A549 (cell line): ENCODE data around the gene GPR21. TPM values are rescaled to one million over a fixed set of nuclear protein-coding genes. Genes with fewer than 3 reads are reported as not detected.

Experiments
- ATAC-seq, 2 experiments: fragments of 200-7000 bp in 1 of 2; fragments of >200 bp in 1 of 2; cut with Nextera tagmentation in 1 of 2; cut with Tn5 transposase in 1 of 2; 3 replicates each; pipeline versions ENCODE4 v1.8.0 to v1.9.1; 2018 to 2020; ENCODE audit warnings: mild to moderate bottlenecking in 1 of 2, moderate library complexity in 1 of 2
- CTCF ChIA-PET: fragments of 300-600 bp; sonication (Branson Sonifier 250); formaldehyde crosslinking; extraction: SDS; loops from one replicate; lab custom pipeline; 2021; ENCODE audit warnings: antibody characterized with exemption, inconsistent platforms; lab: Yijun Ruan, JAX
- POLR2A ChIA-PET: fragments of 350-600 bp; formaldehyde crosslinking; extraction: SDS; loops from one replicate; lab custom pipeline; 2021; ENCODE audit warnings: antibody characterized with exemption, inconsistent platforms; lab: Yijun Ruan, JAX
- DNase-seq, 2 experiments: peaks; one replicate each; pipeline versions ENCODE4 v3.0.0 to v3.0.0-alpha.2; 2011 to 2016; ENCODE audit warnings: low read depth in 1 of 2, low spot score in 1 of 2
- FAIRE-seq: peaks from 2 replicates; lab custom pipeline; 2011; peaks lifted over from hg19 to GRCh38; lab: Jason Lieb, UNC
- H3K27ac ChIP-seq, 2 experiments: fragments of >200 bp; sonication (Bioruptor Twin); formaldehyde crosslinking; 3 replicates each; pipeline ENCODE4 v1.5.1; 2016 to 2017
- H3K4me1 ChIP-seq: fragments of >200 bp; sonication (Bioruptor Twin); formaldehyde crosslinking; 3 replicates; pipeline ENCODE4 v1.6.1; 2016
- H3K4me2 ChIP-seq: fragments of >200 bp; sonication (Bioruptor Twin); formaldehyde crosslinking; 3 replicates; pipeline ENCODE4 v1.6.1; 2016
- H3K4me3 ChIP-seq: fragments of >200 bp; sonication (Bioruptor Twin); formaldehyde crosslinking; 3 replicates; pipeline ENCODE4 v1.5.1; 2016
- H3K9me3 ChIP-seq: fragments of >200 bp; sonication (Bioruptor Twin); formaldehyde crosslinking; 3 replicates; pipeline ENCODE4 v1.6.1; 2016
- BCL3 ChIP-seq: fragments of >200 bp; sonication (Bioruptor Twin); formaldehyde crosslinking; IDR thresholded peaks from 3 replicates; pipeline ENCODE4 v1.6.1; 2016
- CBX2 ChIP-seq: fragments of 200-600 bp; sonication (generic); IDR thresholded peaks from 2 replicates; pipeline ENCODE4 v1.6.1; 2016; ENCODE audit warnings: low read depth, mild to moderate bottlenecking, borderline replicate concordance
- CHD2 ChIP-seq: fragments of 150-350 bp; IDR thresholded peaks from 2 replicates; pipeline ENCODE4 v1.6.1; 2014; ENCODE audit warnings: low read length; ENCODE audit not compliant: partially characterized antibody
- EHMT2 ChIP-seq: fragments of 200-600 bp; sonication (generic); IDR thresholded peaks from 2 replicates; pipeline ENCODE4 v1.6.1; 2016; ENCODE audit warnings: antibody characterized with exemption, low read depth, mild to moderate bottlenecking, moderate library complexity
- ELK1 ChIP-seq: fragments of 150-350 bp; IDR thresholded peaks from 2 replicates; pipeline ENCODE4 v1.6.1; 2014; ENCODE audit warnings: low read depth, mild to moderate bottlenecking, low read length
- EP300 ChIP-seq, 2 experiments: fragments of >200 bp; sonication (Bioruptor Twin); formaldehyde crosslinking; IDR thresholded peaks; 2 replicates in 1 of 2; 3 replicates in 1 of 2; pipeline ENCODE4 v1.6.1; 2016 to 2017
- FOSL2 ChIP-seq, 2 experiments: fragments of 450-650 bp in 1 of 2; fragments of >200 bp in 1 of 2; sonication (Bioruptor Twin) in 1 of 2; formaldehyde crosslinking; IDR thresholded peaks; 2 replicates each; pipeline versions ENCODE4 v1.5.0 to v1.6.1; 2016 to 2020; ENCODE audit warnings: mild to moderate bottlenecking in 1 of 2, moderate library complexity in 1 of 2
- FOXS1 ChIP-seq: fragments of 250-450 bp; sonication (Bioruptor Pico); IDR thresholded peaks from 2 replicates; pipeline ENCODE4 v1.5.0; 2020; ENCODE audit warnings: mild to moderate bottlenecking, moderate library complexity
- GATA3 ChIP-seq: IDR thresholded peaks from 2 replicates; pipeline ENCODE4 v1.6.1; 2012; ENCODE audit warnings: borderline replicate concordance
- HDAC2 ChIP-seq: fragments of 200-600 bp; sonication (generic); IDR thresholded peaks from 2 replicates; pipeline ENCODE4 v1.6.1; 2016
- HES2 ChIP-seq: fragments of >200 bp; sonication (Bioruptor Twin); formaldehyde crosslinking; IDR thresholded peaks from 2 replicates; pipeline ENCODE4 v1.6.1; 2016
- HEYL ChIP-seq: fragments of 250-450 bp; sonication (Bioruptor Pico); IDR thresholded peaks from 2 replicates; pipeline ENCODE4 v1.8.0; 2021; ENCODE audit warnings: mild to moderate bottlenecking, moderate library complexity
- HOXA7 ChIP-seq: fragments of 250-450 bp; sonication (Bioruptor Pico); IDR thresholded peaks from 2 replicates; pipeline ENCODE4 v1.5.0; 2020; ENCODE audit warnings: mild to moderate bottlenecking, moderate library complexity
- HOXB13 ChIP-seq: fragments of 250-450 bp; sonication (Bioruptor Pico); IDR thresholded peaks from 2 replicates; pipeline ENCODE4 v1.5.0; 2020; ENCODE audit warnings: low read depth, mild to moderate bottlenecking, moderate library complexity
- JUN ChIP-seq, 2 experiments: fragments of >200 bp; sonication (Bioruptor Twin); formaldehyde crosslinking; IDR thresholded peaks; 2 replicates in 1 of 2; 3 replicates in 1 of 2; pipeline ENCODE4 v1.6.1; 2016 to 2017
- JUNB ChIP-seq: fragments of >200 bp; sonication (Bioruptor Twin); formaldehyde crosslinking; IDR thresholded peaks from 2 replicates; pipeline ENCODE4 v1.6.1; 2016
- KDM1A ChIP-seq: fragments of 200-600 bp; sonication (generic); IDR thresholded peaks from 2 replicates; pipeline ENCODE4 v1.6.1; 2016; ENCODE audit warnings: low read depth, mild to moderate bottlenecking
- MAFK ChIP-seq: fragments of 450-650 bp; IDR thresholded peaks from 2 replicates; pipeline ENCODE4 v1.6.1; 2014; ENCODE audit not compliant: partially characterized antibody
- MAX ChIP-seq: IDR thresholded peaks from 2 replicates; pipeline ENCODE4 v1.6.1; 2012
- MAZ ChIP-seq: fragments of 150-350 bp; IDR thresholded peaks from 2 replicates; pipeline ENCODE4 v1.6.1; 2014; ENCODE audit warnings: antibody characterized with exemption, low read depth, low read length, borderline replicate concordance
- NFE2L2 ChIP-seq: fragments of 150-350 bp; conservative IDR thresholded peaks from 2 replicates; pipeline ENCODE4 v1.6.1; 2014; ENCODE audit warnings: low read length
- POLR2AphosphoS2 ChIP-seq: conservative IDR thresholded peaks from 2 replicates; pipeline ENCODE4 v1.6.1; 2012; ENCODE audit warnings: low read length, improper control_type of control experiment, inconsistent platforms
- RAD21 ChIP-seq, 2 experiments: fragments of >200 bp in 1 of 2; sonication (Bioruptor Twin) in 1 of 2; formaldehyde crosslinking in 1 of 2; IDR thresholded peaks in 1 of 2; conservative IDR thresholded peaks in 1 of 2; 2 replicates in 1 of 2; 3 replicates in 1 of 2; pipeline ENCODE4 v1.6.1; 2012 to 2018; ENCODE audit warnings: inconsistent platforms in 1 of 2
- RARB ChIP-seq: fragments of 250-450 bp; sonication (Bioruptor Pico); IDR thresholded peaks from 2 replicates; pipeline ENCODE4 v1.8.0; 2021; ENCODE audit warnings: mild to moderate bottlenecking, moderate library complexity
- RCOR1 ChIP-seq: fragments of 150-350 bp; IDR thresholded peaks from 2 replicates; pipeline ENCODE4 v1.6.1; 2014; ENCODE audit warnings: antibody characterized with exemption, low read length, low read depth
- RNF2 ChIP-seq: fragments of 200-600 bp; sonication (generic); IDR thresholded peaks from 2 replicates; pipeline ENCODE4 v1.6.1; 2016; ENCODE audit warnings: low read depth, mild to moderate bottlenecking, antibody characterized with exemption, moderate library complexity, borderline replicate concordance
- SREBF2 ChIP-seq: fragments of 450-650 bp; IDR thresholded peaks from 2 replicates; pipeline ENCODE4 v1.6.1; 2014; ENCODE audit warnings: mild to moderate bottlenecking, moderate library complexity
- ZFP36 ChIP-seq: fragments of 450-650 bp; IDR thresholded peaks from 2 replicates; pipeline ENCODE4 v1.6.1; 2014; ENCODE audit warnings: borderline replicate concordance; ENCODE audit not compliant: partially characterized antibody
- ZNF302 ChIP-seq: fragments of 250-450 bp; sonication (Bioruptor Pico); IDR thresholded peaks from 2 replicates; pipeline ENCODE4 v1.9.0; 2021; ENCODE audit warnings: inconsistent platforms, mild to moderate bottlenecking, moderate library complexity
- ZSCAN20 ChIP-seq: fragments of 250-450 bp; sonication (Bioruptor Pico); IDR thresholded peaks from 2 replicates; pipeline ENCODE4 v1.8.0; 2022; ENCODE audit warnings: mild to moderate bottlenecking, moderate library complexity
- whole genome bisulfite sequencing: methylation state at CpG from one replicate; pipeline ENCODE4 v1.1.6; 2017; ENCODE audit errors: missing lambda C conversion rate; 5-methylcytosine and 5-hydroxymethylcytosine counted together
- polyA plus RNA-seq, 4 experiments: library from polyadenylated mRNA; depleted of rRNA in 3 of 4; stranded (reverse); fragments of >200 nt; fragmentation: RNase III in 1 of 4; extraction: RNeasy Plus Mini Kit Qiagen cat#74134 plus additional on column Dnase treatment in 1 of 4; gene quantifications; 2 replicates in 3 of 4; 3 replicates in 1 of 4; pipeline ENCODE4 v1.2.3, GENCODE V29; 2011 to 2017

The GPR21 gene
- polyA plus RNA-seq, 2 of the 4 experiments (the other 2 are of a cell fraction), result 0.13 TPM; not detected in 1

GRCh38 chr9:123061216-123061615, 27.7 kb downstream of the GPR21 start:
- CTCF ChIA-PET, result interaction anchor here (1.2 kb wide), 1 partner anchor 9 kb away, joined by 3 read pairs; no protein-coding TSS in a partner anchor
- peaks cover 10% of the 10 kb centered on the region; the same call in 1 of the 3 replicates for H3K4me1 ChIP-seq
- ATAC-seq (no peak), DNase-seq (no peak), FAIRE-seq (no peak)
- H3K4me2 ChIP-seq, result no peak overlapping the region
- 96% methylated on average over 7 of the region's 7 CpGs for WGBS
- H3K9me3 ChIP-seq, result no peaks in the 10 kb centered on the region
- no peak overlapping the region for H3K4me3 ChIP-seq
- H3K27ac ChIP-seq, result no peak overlapping the region
- TF ChIP-seq FOXS1 (CRISPR knock-in tag) (no peak), ZSCAN20 (CRISPR knock-in tag) (no peak), HES2 (no peak), MAX (no peak), POLR2AphosphoS2 (no peak), CHD2 (no peak), MAFK (no peak), ZFP36 (no peak), NFE2L2 (no peak), MAZ (no peak), SREBF2 (no peak), ELK1 (no peak), HEYL (CRISPR knock-in tag) (no peak), GATA3 (no peak), HDAC2 (no peak), ZNF302 (no peak)
- POLR2A ChIA-PET, result no interaction called here

GRCh38 chr9:123062351-123063176, 29.1 kb downstream of the GPR21 start:
- TF ChIP-seq BCL3, result no peak
- TF ChIP-seq RNF2, result no peak
- TF ChIP-seq CBX2, result no peak
- no peak for TF ChIP-seq HES2
- no peak for TF ChIP-seq EHMT2
- TF ChIP-seq KDM1A, result no peak
- TF ChIP-seq JUNB, result no peak
- TF ChIP-seq JUN (IDR thresholded peaks at IDR 0.05), result no peak
- TF ChIP-seq HOXB13, result no peak
- no peak for TF ChIP-seq ZFP36
- TF ChIP-seq RCOR1, result no peak
- no peak for TF ChIP-seq RARB (CRISPR knock-in tag)
- TF ChIP-seq EP300 (IDR thresholded peaks at IDR 0.05), result no peak
- no peak for TF ChIP-seq HOXA7 (CRISPR knock-in tag)
- no peak for TF ChIP-seq FOSL2 (IDR thresholded peaks at IDR 0.05)
- TF ChIP-seq FOSL2 (CRISPR knock-in tag; IDR thresholded peaks at IDR 0.05), result no peak
- TF ChIP-seq RAD21 (conservative IDR thresholded peaks at IDR 0.05 in 1 of 2, IDR thresholded peaks at IDR 0.05 in 1 of 2), result no peak
- TF ChIP-seq, all 56 proteins: peak for 0
- ATAC-seq, result no peak
- Histone ChIP-seq H3K27ac (no peak overlapping the region), H3K4me3 (no peak overlapping the region), H3K9me3 (no peaks in the 10 kb centered on the region), H3K4me2 (no peak overlapping the region), H3K4me1 (peaks cover 10% of the 10 kb centered on the region; the same call in 1 of the 3 replicates)
- 96% methylated on average over 7 of the region's 7 CpGs for WGBS
- CTCF ChIA-PET, result interaction anchor here (0.5 to 2.0 kb wide), 2 partner anchors 287 to 1051 kb away, joined by 4 to 5 read pairs; no protein-coding TSS in a partner anchor
- POLR2A ChIA-PET, result no interaction called here
- no peak for DNase-seq
- FAIRE-seq, result no peak
